Transverse colon (tissue), 4 donors: ENCODE measurements around the gene FAM3C. TPM values are rescaled to one million over a fixed set of nuclear protein-coding genes. Genes with fewer than 3 reads are reported as not detected.

Experiments
- DNase-seq: peaks from one replicate; pipeline ENCODE4 v3.0.0-alpha.2; 2019
- H3K27ac ChIP-seq, 4 donors: fragments of 200-600 bp; sonication (generic); 2 replicates each; pipeline ENCODE4 v1.5.1; 2016 to 2018; ENCODE audit warnings: inconsistent platforms in 4 of 4
- H3K27me3 ChIP-seq: fragments of 200-600 bp; sonication (generic); 2 replicates; pipeline ENCODE4 v1.5.1; 2017; ENCODE audit warnings: inconsistent platforms
- H3K36me3 ChIP-seq, 4 donors: fragments of 200-600 bp; sonication (generic); 2 replicates each; pipeline ENCODE4 v1.5.1; 2017 to 2019; ENCODE audit warnings: inconsistent platforms in 4 of 4
- H3K4me1 ChIP-seq, 4 donors: fragments of 200-600 bp; sonication (generic); 2 replicates each; pipeline ENCODE4 v1.5.1; 2017 to 2020; ENCODE audit warnings: inconsistent platforms in 4 of 4
- H3K4me3 ChIP-seq, 4 donors: fragments of 200-600 bp; sonication (generic); 1 replicate in 1 of 4; 2 replicates in 3 of 4; pipeline versions ENCODE4 v1.5.1 to v1.6.1; 2017 to 2019; ENCODE audit warnings: inconsistent platforms in 4 of 4
- H3K9me3 ChIP-seq, 2 donors: fragments of 200-600 bp; sonication (generic); 2 replicates each; pipeline ENCODE4 v1.5.1; 2017 to 2019; ENCODE audit warnings: inconsistent platforms in 2 of 2
- CTCF ChIP-seq, 5 experiments: fragments of 200-600 bp in 3 of 5; fragments of 450-650 bp in 2 of 5; sonication (generic) in 3 of 5; IDR thresholded peaks; 1 replicate in 2 of 5; 2 replicates in 3 of 5; pipeline ENCODE4 v1.5.1; 2016 to 2017; ENCODE audit warnings: antibody characterized with exemption in 5 of 5, inconsistent platforms in 3 of 5, mild to moderate bottlenecking in 2 of 5, moderate library complexity in 1 of 5
- EP300 ChIP-seq: sonication (generic); formaldehyde crosslinking; IDR thresholded peaks from one replicate; pipeline ENCODE4 v1.6.1; 2017; ENCODE audit warnings: antibody characterized with exemption, low read depth
- POLR2A ChIP-seq: fragments of 450-650 bp; IDR thresholded peaks from one replicate; pipeline ENCODE4 v1.6.1; 2016; ENCODE audit warnings: antibody characterized with exemption, mild to moderate bottlenecking, moderate library complexity
- POLR2AphosphoS5 ChIP-seq, 3 donors: sonication (generic); formaldehyde crosslinking; IDR thresholded peaks; one replicate each; pipeline ENCODE4 v1.6.1; 2016; ENCODE audit warnings: antibody characterized with exemption in 3 of 3
- WGBS, 2 donors: methylation state at CpG; one replicate each; pipeline ENCODE4 v1.1.5; 2018; ENCODE audit warnings: low coverage in 1 of 2; 5-methylcytosine and 5-hydroxymethylcytosine counted together
- in situ Hi-C, 4 donors: fragments of 200-750 bp; cut with MboI; loops; one replicate each; pipeline versions ENCODE4 v1.15.0 to v1.15.1; 2017; ENCODE audit warnings: low sequenced_read_pairs in 3 of 4, low pct_ligation_motif_present in 1 of 4, low pct_unique_long_range_greater_than_20kb in 1 of 4
- intact Hi-C: fragments of 100-400 bp; cut with DNase I; formaldehyde crosslinking; loops from one replicate; pipeline ENCODE4 v1.15.1; 2023; ENCODE audit warnings: low total_unique reads
- total RNA-seq, 4 donors: library from RNA; depleted of rRNA; stranded (reverse); fragments of >200 nt; gene quantifications; one replicate each; pipeline ENCODE4 v1.1.0, GENCODE V29; 2016

FAM3C gene
- total RNA-seq, 4 donors from 2014 or later, result 9.0 to 48.9 (median 33.6) TPM

GRCh38 chr7:121337398-121337797, 58.7 kb downstream of the FAM3C start:
- Histone ChIP-seq H3K27ac (no peak overlapping the region), H3K4me3 (no peak overlapping the region), H3K4me1 (no peaks in the 10 kb centered on the region), H3K9me3 (no peaks in the 10 kb centered on the region), H3K36me3 (no peaks in the 10 kb centered on the region), H3K27me3 (peaks cover 32% of the 10 kb centered on the region)
- WGBS, 2 donors, result 18 to 32% methylated on average over 3 of the region's 3 CpGs
- in situ Hi-C loops (no loop called here), intact Hi-C loops (no loop called here)
- DNase-seq, result no peak
- TF ChIP-seq CTCF (IDR thresholded peaks at IDR 0.05) (peak in 2 of 5 experiments; percentile 21 to 25), POLR2A (no peak)

GRCh38 chr7:121336579-121336978, 59.5 kb downstream of the FAM3C start:
- Histone ChIP-seq H3K36me3 (no peaks in the 10 kb centered on the region), H3K4me1 (no peaks in the 10 kb centered on the region), H3K27me3 (peaks cover 39% of the 10 kb centered on the region), H3K9me3 (no peaks in the 10 kb centered on the region), H3K27ac (no peak overlapping the region), H3K4me3 (no peak overlapping the region)
- WGBS, 2 donors, result 67 to 84% methylated on average over 3 of the region's 3 CpGs
- no peak for DNase-seq
- in situ Hi-C loops (no loop called here), intact Hi-C loops (no loop called here)
- TF ChIP-seq CTCF (IDR thresholded peaks at IDR 0.05), result no peak
- no peak for TF ChIP-seq POLR2A
- no peak for TF ChIP-seq EP300
- no peak for TF ChIP-seq POLR2AphosphoS5 (IDR thresholded peaks at IDR 0.05)

GRCh38 chr7:121334875-121335648, 61.0 kb downstream of the FAM3C start:
- intact Hi-C loops, result no loop called here
- 84 to 91% methylated on average over 10 of the region's 10 CpGs for WGBS, 2 donors
- Histone ChIP-seq H3K9me3 (no peaks in the 10 kb centered on the region), H3K4me1 (peaks cover under 1 to 6% (median 5%) of the 10 kb centered on the region in 4 donors), H3K4me3 (no peak overlapping the region), H3K36me3 (no peaks in the 10 kb centered on the region), H3K27ac (no peak overlapping the region), H3K27me3 (peaks cover 55% of the 10 kb centered on the region)
- TF ChIP-seq EP300 (no peak), CTCF (IDR thresholded peaks at IDR 0.05) (no peak), POLR2AphosphoS5 (IDR thresholded peaks at IDR 0.05) (no peak), POLR2A (no peak)
- in situ Hi-C loops, result no loop called here
- no peak for DNase-seq

- H3K4me3 ChIP-seq, result no peak overlapping the region
- H3K9me3 ChIP-seq, result no peaks in the 10 kb centered on the region
- H3K27me3 ChIP-seq, result peaks cover 61% of the 10 kb centered on the region
- no peak for TF ChIP-seq CTCF (IDR thresholded peaks at IDR 0.05)
- TF ChIP-seq EP300, result no peak
- TF ChIP-seq POLR2AphosphoS5 (IDR thresholded peaks at IDR 0.05), result no peak
- TF ChIP-seq POLR2A, result no peak
- WGBS, 2 donors, result 97 to 98% methylated on average over 4 of the region's 4 CpGs
- intact Hi-C loops, result no loop called here
- no peak overlapping the region for H3K27ac ChIP-seq
- no peak for DNase-seq
- peaks cover 6 to 13% (median 12%) of the 10 kb centered on the region in 4 donors for H3K4me1 ChIP-seq
- in situ Hi-C loops, result no loop called here
- no peaks in the 10 kb centered on the region for H3K36me3 ChIP-seq
Measured at GRCh38 chr7:121334376-121334775, 61.7 kb downstream of the FAM3C start.
